Endometrial microvascular endothelial cells (primary cell): ENCODE measurements around the gene BYSL. TPM values are rescaled to one million over a fixed set of nuclear protein-coding genes. Genes with fewer than 3 reads are reported as not detected.

Source experiments
- in situ Hi-C: cut with HindIII; loops from 2 replicates; pipeline ENCODE4 v1.10.0; 2017; ENCODE audit warnings: low sequenced_read_pairs, low pct_unique_long_range_greater_than_20kb; ENCODE audit errors: inconsistent ontology term
- total RNA-seq: library from RNA; depleted of rRNA; stranded (reverse); fragments of >200 nt; gene quantifications from one replicate; pipeline ENCODE4 v1.2.3, GENCODE V29; 2015; ENCODE audit errors: inconsistent ontology term

Gene BYSL
- total RNA-seq, 1 donor from 2014 or later = 10.4 TPM

DNA sequence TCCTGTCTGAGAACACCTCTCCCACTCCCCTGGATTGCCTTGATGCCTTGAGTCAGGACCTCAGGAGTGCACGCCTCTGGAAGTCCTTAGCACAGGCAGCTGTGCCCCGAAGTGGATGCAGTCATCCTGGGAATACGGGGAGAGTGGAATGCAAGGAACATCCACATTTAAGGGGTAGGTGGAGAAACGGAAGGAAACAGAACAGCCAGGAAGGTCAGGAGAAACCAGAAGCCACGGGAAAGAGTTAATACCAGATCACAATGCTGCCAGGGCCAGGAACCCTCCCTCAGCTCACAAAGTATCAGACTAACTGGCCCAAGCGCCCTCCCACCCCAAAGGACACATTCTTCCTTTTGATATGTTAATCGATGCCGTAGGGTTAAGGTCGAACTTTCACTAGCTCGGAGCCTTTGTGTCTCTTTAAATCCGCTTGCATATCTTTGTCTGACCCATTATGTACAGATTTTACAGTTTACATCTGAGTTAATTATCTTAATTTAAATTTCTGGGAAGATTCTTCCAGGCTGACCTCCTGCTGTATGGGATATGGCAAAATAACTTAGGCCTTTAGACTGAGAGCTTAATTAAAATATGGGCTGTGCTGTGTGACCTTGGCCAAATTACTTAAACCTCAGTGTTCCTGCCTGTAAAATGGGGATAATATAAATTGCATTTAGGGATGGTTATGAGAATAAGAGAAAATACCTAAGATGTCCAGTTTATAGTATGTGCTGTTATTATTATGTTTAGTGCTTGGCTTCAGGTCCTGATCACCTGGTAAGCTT, 44.3 kb downstream of the BYSL start:
- in situ Hi-C loops = no loop called here

DNA sequence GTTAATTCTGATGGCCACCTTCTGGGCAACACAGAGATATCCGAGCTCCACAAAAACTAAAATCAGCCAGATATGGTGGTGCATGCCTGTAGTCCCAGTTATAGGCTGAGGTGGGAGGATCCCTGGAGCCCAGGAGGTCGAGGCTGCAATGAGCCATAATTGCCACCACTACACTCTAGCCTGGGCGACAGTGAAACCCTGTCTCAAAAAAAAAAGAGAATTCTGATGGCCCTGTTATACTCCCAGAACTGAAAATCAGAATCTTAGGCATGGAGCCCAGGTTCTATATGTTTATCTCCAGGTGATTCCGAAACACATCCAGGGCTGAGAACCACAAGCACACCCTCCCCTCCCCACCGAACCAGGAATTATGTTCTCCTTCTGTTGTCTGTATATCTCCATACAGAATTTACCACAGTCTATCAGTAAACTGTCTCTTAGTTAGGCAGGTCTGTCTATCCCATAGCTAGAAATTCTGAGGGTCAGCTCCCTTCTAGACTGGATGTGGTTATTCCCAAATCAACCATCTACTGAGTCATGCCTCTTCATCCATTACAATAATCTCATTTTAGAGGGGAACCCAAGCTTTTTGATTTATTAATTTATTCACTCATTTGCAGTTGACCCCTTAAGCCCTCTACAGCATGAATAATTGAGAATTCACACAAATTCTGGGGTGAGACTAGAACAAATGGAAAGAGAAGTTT, 45.1 kb downstream of the BYSL start:
- in situ Hi-C loops = no loop called here

DNA sequence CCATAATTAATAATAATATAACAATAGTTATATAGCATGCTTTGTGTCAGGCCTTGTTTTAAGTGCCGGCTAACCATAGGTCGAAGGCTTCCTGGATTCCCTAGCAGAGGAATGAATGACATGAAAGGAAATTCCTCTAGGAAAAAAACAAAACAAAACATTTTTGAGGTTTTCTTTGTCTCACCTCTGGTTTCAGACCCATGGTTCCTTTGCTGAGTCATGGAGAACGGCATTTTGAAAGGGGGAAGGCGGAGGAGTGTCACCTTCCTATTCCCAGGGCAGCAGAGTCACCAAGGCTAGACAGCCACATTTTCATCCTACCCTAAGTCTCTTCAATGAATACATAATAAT, 45.6 kb downstream of the BYSL start:
- in situ Hi-C loops = no loop called here

DNA sequence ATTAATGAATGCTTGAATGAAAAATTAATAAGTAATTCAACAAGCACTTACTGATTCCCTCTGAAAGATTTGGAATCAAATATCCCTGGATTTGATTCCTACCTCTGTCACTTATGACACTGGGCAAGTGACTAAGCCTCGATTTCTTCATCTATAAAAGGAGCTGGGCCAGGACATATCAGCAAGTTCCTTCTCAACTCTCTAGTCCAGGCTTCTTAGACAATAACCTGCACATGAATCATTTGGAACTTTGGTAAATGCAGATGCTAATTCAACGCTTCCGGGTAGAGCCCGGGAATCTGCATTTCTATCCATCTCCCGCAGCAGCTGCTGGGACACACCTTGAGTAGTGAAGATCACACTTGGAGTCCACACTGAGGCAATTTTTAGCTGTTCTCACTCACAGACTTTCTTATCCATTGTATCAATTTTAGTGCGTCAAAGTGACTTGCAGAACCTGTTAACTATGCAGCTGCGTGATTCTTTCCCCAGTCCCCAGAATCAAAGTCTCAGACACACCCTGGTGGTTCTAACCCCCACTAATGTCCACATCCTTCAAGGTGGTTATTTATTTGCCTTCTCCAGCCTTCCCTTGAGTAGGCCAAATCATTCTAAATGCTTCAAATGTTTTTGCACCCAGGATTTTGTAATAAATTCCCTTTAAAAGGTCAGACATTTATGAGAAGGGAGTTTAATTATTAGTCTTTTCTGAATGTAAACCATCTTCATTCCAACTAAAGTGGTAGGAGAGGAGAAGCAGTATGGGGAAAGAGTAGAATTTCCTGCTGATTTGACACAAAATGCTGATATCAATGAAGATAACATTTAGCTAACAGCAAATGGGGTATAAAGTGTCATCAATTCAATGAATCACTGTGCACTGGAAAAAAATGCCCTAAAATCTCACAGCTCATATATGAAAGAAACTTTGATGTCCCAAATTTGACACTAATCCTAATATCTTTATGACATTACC, 46.3 kb downstream of the BYSL start:
- in situ Hi-C loops = no loop called here

DNA sequence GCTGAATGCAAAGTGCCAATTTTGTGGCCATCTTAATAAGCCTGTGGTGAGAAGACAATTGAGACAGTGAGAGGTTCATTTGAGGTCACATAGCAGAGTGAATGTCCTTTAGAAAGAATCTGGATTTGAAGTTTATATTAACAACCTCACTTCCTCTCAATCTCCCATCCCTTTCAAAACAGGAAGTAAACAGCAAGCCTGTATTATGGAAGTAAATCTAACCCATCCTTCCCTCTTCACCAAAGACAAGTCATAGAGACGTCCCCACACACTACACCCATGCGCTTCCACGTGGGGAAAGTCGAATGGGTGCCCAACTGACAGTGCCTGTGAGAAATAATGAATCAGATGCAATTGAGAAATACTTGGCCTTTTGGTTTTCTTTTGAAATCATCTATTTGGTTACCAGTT, 49.1 kb downstream of the BYSL start:
- in situ Hi-C loops = no loop called here

DNA sequence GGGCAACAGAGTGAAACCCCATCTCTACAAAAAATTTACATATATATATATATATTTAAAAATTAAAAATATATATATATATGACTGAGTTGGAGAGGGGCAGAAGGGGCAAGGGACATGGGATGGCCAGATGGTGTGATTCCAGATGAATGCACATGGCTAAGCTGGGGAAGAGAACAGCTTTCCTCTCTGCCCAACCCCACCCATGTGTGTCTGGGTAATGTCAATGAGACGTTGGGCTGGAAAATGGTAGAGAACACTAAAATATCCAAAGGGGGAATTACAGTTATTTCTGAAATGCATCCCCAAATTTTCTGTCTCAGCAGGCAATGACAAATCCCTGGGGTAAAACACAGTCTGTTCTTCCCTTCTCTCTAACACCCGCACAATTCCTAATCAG, 51.5 kb downstream of the BYSL start:
- in situ Hi-C loops = no loop called here

DNA sequence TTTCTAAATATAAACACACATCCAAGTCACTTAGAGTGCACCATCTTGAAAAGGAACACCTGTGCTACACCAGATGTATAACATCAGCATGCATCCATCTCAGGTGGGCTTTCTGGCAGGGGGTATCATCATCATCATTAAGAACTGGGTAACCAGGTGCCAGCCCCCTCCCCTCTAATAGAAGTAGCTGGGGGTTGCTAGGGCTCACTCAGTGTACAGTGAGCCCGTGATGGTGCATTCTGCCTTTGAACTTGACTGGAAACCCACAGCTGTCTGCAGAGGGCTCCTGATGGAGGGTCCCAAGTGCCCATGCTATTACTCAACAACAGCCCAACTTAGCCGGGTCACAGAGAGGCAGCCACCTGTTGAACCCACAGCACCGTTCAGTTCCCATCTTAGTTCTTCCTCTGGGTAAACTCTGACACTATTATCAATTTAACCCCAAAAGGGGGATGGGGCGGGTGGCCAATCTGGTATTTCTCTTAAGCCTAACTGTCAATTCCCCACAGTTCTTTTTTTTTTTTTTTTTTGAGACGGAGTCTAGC, 53.1 kb downstream of the BYSL start:
- in situ Hi-C loops = no loop called here

DNA sequence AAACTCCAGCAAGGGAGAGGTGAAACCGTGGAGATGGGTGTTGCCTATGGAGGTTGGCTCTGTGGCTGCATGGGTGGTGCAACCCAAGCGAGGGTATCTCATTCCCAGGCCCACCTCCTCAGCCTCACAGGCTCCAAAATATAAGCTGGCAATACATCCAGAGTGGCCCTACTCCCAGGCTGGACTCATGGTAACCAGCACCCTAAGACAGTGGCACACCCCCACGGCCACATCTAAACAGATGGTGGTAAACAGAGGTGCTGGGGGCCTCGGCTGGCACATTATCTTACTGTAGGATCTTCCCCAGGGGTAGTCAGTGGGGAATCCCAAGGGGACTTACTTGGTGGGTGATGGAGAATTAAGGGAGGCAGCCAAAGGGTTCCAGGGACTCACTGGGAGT, 54.0 kb downstream of the BYSL start:
- in situ Hi-C loops = no loop called here

DNA sequence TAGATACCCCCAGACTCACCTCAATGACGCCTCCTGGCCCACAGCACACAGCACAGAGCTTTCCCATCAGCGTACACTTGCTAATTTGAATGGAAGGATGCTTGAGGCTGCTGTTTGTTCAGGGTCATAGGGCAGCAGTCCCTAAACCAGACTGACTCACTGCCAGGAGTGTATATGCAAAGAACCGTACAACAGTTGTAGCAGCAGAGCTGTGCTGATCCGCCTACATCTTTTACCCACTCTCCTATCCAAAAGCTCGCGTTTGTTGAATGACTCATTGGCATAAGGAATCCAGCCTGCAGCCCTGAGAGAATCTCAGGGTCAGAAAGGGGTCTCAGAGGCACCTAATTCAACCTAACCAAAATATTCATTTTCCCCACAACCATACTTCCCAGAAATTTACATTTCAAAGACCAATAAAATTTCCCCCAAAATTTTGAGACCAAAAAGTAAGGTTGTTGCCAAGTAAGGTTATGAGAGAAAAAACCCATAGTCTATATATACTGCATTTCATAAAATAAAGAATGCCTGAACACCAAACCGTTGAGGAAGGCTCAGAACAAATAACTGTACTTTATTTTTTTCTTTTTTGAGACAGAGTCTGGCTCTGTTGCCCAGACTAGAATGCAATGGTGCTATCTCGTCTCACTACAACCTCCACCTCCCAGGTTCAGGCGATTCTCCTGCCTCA, 55.6 kb downstream of the BYSL start:
- in situ Hi-C loops = no loop called here

Other genes with a start within 250 kb of the BYSL start
- gene TFEB, start 185.9 kb upstream of the BYSL start, total RNA-seq = 5.9 TPM
- not detected for gene PGC, start 174.1 kb upstream of the BYSL start, total RNA-seq
- 1.2 TPM for gene FRS3, start 141.6 kb upstream of the BYSL start, total RNA-seq
- gene PRICKLE4, start 140.7 kb upstream of the BYSL start, total RNA-seq = 4.5 TPM
- 212 TPM for gene TOMM6, start 133.8 kb upstream of the BYSL start, total RNA-seq
- gene USP49, start 26.1 kb upstream of the BYSL start, total RNA-seq = 2.8 TPM
- 30.9 TPM for gene MED20, start 360 bp upstream of the BYSL start, total RNA-seq
- 153 TPM for gene CCND3, start 20.3 kb downstream of the BYSL start, total RNA-seq
- 34.9 TPM for gene TAF8, start 129.0 kb downstream of the BYSL start, total RNA-seq
- gene C6orf132, start 221.1 kb downstream of the BYSL start, total RNA-seq = 0.46 TPM